ENCODE data around the gene B3GLCT.

GRCh38 chr13:31301119-31301518 lies 101.3 kb downstream of the B3GLCT start:
- TF ChIP-seq, protein P1, sequence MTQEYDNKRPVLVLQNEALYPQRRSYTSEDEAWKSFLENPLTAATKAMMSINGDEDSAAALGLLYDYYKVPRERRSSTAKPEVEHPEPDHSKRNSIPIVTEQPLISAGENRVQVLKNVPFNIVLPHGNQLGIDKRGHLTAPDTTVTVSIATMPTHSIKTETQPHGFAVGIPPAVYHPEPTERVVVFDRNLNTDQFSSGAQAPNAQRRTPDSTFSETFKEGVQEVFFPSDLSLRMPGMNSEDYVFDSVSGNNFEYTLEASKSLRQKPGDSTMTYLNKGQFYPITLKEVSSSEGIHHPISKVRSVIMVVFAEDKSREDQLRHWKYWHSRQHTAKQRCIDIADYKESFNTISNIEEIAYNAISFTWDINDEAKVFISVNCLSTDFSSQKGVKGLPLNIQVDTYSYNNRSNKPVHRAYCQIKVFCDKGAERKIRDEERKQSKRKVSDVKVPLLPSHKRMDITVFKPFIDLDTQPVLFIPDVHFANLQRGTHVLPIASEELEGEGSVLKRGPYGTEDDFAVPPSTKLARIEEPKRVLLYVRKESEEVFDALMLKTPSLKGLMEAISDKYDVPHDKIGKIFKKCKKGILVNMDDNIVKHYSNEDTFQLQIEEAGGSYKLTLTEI (CRISPR knock-in tag; conservative IDR thresholded peaks at IDR 0.05), result no peak
- TF ChIP-seq ZNF577 (CRISPR knock-in tag; IDR thresholded peaks at IDR 0.05; ENCODE audit: borderline replicate concordance, low read depth) (no peak), ZNF468 (CRISPR knock-in tag; IDR thresholded peaks at IDR 0.05) (no peak), POGK (CRISPR knock-in tag; conservative IDR thresholded peaks at IDR 0.05) (no peak), ZZZ3 (CRISPR knock-in tag; IDR thresholded peaks at IDR 0.05; ENCODE audit: borderline replicate concordance) (no peak)
- TF ChIP-seq, protein P2, sequence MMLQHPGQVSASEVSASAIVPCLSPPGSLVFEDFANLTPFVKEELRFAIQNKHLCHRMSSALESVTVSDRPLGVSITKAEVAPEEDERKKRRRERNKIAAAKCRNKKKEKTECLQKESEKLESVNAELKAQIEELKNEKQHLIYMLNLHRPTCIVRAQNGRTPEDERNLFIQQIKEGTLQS (CRISPR knock-in tag; IDR thresholded peaks at IDR 0.05), result no peak
- TF ChIP-seq, protein P3, sequence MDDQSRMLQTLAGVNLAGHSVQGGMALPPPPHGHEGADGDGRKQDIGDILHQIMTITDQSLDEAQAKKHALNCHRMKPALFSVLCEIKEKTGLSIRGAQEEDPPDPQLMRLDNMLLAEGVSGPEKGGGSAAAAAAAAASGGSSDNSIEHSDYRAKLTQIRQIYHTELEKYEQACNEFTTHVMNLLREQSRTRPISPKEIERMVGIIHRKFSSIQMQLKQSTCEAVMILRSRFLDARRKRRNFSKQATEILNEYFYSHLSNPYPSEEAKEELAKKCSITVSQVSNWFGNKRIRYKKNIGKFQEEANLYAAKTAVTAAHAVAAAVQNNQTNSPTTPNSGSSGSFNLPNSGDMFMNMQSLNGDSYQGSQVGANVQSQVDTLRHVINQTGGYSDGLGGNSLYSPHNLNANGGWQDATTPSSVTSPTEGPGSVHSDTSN (CRISPR knock-in tag; IDR thresholded peaks at IDR 0.05; ENCODE audit: borderline replicate concordance), result no peak
